Measurements from ENCODE around the gene CAMTA2. TPM values are rescaled to one million over a fixed set of nuclear protein-coding genes. Genes with fewer than 3 reads are reported as not detected.

The CAMTA2 gene
- total RNA-seq, 2 experiments from 2014 or later, result 58.2 to 62.7 TPM

DNA sequence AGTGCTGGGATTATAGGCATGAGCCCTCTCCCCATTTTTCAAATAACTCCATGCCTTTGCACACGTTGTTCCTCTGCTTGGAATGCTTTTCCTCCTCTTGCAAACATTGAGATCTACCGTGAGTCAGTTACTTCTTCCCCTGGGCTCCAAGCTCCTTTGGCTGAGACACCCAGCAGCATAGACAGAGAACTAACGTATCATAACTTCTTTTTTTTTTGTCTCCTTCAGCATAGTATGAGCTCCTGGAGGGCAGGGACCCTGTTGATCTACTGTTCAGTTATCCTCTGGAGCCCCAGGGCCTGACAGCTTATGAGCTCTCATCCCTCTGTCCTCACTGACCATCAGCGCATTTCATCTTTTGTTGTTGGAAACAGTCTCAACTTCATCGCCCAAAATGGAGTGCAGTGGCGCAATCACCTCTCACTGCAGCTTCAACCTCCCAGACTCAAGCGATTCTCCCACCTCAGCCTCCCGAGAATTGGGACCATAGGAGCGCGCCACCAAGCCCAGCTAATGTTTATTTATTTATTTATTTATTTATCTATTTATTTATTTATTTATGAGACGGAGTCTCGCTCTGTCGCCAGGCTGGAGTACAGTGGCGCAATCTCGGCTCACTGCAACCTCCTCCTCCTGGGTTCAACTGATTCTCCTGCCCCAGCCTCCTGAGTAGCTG is 22.0 kb downstream of the CAMTA2 start:
- no peaks in the 10 kb centered on the region for H3K27me3 Mint-ChIP-seq

DNA sequence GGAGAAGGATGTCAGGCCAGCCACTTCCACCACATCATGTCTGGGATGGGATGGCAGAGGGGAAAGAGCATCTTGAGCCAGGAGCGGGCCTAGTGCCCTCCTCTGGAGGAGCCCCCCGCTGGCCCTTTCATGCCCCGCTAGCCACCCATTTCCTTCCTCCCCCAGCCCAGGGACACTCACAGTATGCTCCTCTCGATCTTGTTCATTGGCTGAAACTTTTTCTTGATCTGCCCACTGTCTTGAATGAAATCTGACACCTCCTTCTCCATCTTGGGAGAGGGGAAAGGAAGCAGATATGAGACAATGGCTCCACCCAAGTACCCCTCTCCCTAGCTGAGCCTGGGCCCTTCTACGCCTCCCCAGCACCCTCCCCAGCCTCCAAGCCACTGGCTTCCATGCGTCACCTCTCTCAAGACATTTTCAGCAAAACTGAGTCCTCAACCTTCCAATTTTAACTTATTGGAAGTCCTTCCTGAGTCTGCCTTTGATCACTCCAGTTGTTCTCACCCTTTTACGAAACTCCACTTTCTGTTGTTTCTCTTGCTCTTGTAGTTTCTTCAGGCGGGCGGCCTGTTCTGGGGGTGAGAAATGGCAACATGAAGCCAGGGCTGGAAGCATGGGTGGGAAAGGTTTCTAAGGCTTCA is 27.1 kb downstream of the CAMTA2 start:
- H3K4me3 Mint-ChIP-seq, result no peak overlapping the region
- peaks cover 28% of the 10 kb centered on the region for H3K36me3 Mint-ChIP-seq (ENCODE audit: low read depth)
- POLR2A ChIA-PET, result no interaction called here

More for the DNA sequence above, 22.0 kb downstream of the CAMTA2 start:
- ChIA-PET CTCF (interaction anchor here (0.6 to 3.9 kb wide), 3 partner anchors 14 to 255 kb away, joined by 3 to 23 read pairs (median 8); partner anchors contain the start of gene ARRB2), POLR2A (interaction anchor here (4.0 kb wide), 1 partner anchor 19 kb away, joined by 44 read pairs; the partner anchor contains the start of gene PFN1)
- Mint-ChIP-seq H3K27ac (peak overlapping the region; percentile 47), H3K36me3 (ENCODE audit: low read depth) (peaks cover 15% of the 10 kb centered on the region), H3K9me3 (no peaks in the 10 kb centered on the region), H3K4me3 (peak overlapping the region; percentile 50), H3K4me1 (peaks cover 16% of the 10 kb centered on the region)
- no peak for DNase-seq

DNA sequence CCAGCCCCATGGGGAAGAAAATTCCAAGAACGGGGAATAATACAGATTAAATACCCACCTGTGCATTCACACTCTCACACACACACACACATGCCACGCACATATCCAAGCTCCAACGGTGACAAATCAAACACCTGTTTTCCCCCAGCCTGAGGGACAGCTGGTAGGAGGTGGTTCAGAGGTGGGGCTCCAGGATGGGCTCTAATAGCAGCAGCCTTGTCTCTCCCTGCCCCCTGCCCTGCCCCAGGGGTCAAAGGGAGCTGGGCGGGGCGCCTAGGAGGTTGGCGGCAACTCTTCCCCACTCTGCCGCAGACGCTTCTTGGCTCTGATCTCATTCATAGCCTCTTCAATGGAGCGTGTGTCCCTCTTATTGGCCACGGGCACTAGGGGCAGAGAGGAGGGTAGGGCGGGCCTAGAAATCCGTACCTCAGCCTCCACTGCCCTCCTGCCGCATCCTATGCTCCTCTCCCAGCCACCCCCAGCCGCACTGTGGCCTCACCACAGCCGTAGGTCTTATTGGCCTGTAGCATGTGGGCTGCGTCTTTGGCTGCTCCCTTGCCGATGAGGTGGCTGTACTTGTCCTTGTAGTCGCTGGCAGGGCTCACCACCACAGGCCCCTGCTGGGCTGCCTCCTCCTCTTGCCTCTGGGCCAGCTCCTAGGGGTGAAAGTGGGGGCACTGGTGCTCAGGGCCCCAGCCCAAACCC is 28.1 kb downstream of the CAMTA2 start:
- H3K27me3 Mint-ChIP-seq, result no peaks in the 10 kb centered on the region
- peaks cover 12% of the 10 kb centered on the region for H3K4me1 Mint-ChIP-seq
- ChIA-PET CTCF (interaction anchor here (0.5 kb wide), 1 partner anchor 535 kb away, joined by 3 read pairs; no protein-coding TSS in a partner anchor), POLR2A (no interaction called here)
- peaks cover 25% of the 10 kb centered on the region for H3K36me3 Mint-ChIP-seq (ENCODE audit: low read depth)
- no peak overlapping the region for H3K27ac Mint-ChIP-seq
- no peak overlapping the region for H3K4me3 Mint-ChIP-seq
- H3K9me3 Mint-ChIP-seq, result no peaks in the 10 kb centered on the region
- no peak for DNase-seq

More for the DNA sequence above, 27.1 kb downstream of the CAMTA2 start:
- CTCF ChIA-PET, result interaction anchor here (0.5 kb wide), 1 partner anchor 536 kb away, joined by 3 read pairs; no protein-coding TSS in a partner anchor
- Mint-ChIP-seq H3K27ac (no peak overlapping the region), H3K27me3 (no peaks in the 10 kb centered on the region), H3K9me3 (no peaks in the 10 kb centered on the region), H3K4me1 (peaks cover 15% of the 10 kb centered on the region)
- no peak for DNase-seq

DNA sequence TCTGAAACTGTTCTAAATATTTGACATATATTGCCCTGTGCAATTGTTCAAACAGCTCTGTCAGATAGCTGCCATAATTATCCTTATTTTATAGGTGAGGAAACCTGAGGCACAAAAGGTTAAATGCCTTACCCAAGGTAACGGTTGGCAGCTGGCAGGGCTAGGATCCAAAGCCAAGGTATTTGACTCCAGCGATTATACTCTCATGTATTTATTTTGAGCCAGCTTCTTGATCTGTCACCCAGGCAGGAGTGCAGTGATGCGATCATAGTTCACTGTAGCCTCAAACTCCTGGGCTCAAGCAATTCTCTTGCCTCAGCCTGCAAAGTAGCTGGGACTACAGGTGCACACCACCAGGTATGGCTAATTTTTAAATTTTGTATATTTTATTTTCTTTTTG is 29.4 kb downstream of the CAMTA2 start:
- H3K27ac Mint-ChIP-seq, result no peak overlapping the region
- H3K27me3 Mint-ChIP-seq, result no peaks in the 10 kb centered on the region
- no peak overlapping the region for H3K4me3 Mint-ChIP-seq

DNA sequence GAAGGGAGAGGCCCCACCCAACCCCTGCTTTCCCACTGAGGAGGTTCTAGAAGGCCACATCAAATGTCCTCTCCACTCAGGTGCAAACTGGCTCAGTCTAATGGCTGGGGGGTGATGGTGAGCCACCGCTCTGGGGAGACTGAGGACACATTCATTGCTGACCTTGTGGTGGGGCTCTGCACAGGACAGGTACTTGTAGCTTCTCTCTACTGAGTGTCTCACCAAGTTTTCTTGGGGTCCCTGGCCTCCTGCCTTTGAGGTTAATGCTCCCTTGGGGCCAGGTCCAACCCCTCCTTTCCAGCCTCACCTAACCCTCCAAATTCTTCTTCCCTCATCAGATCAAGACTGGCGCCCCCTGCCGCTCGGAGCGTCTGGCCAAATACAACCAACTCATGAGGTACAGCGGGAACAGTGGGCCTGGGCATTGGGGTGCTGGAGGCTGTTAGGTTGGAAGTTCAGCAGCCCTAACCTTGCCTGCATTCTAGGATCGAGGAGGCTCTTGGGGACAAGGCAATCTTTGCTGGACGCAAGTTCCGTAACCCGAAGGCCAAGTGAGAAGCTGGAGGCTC is 30.9 kb downstream of the CAMTA2 start:
- H3K4me3 Mint-ChIP-seq, result no peak overlapping the region
- H3K9me3 Mint-ChIP-seq, result no peaks in the 10 kb centered on the region
- no peaks in the 10 kb centered on the region for H3K27me3 Mint-ChIP-seq
- POLR2A ChIA-PET, result interaction anchor here (0.6 kb wide), 1 partner anchor 13 kb away, joined by 3 read pairs; no protein-coding TSS in a partner anchor
- peaks cover 26% of the 10 kb centered on the region for H3K36me3 Mint-ChIP-seq (ENCODE audit: low read depth)
- DNase-seq, result peak; percentile 54
- H3K4me1 Mint-ChIP-seq, result peaks cover 15% of the 10 kb centered on the region
- CTCF ChIA-PET, result interaction anchor here (0.9 to 1.1 kb wide), 3 partner anchors 9 to 34 kb away, joined by 3 to 5 read pairs (median 3); partner anchors contain the start of gene SPAG7
- H3K27ac Mint-ChIP-seq, result peak overlapping the region; percentile 12

More for the DNA sequence above, 29.4 kb downstream of the CAMTA2 start:
- peaks cover 23% of the 10 kb centered on the region for H3K36me3 Mint-ChIP-seq (ENCODE audit: low read depth)
- H3K9me3 Mint-ChIP-seq, result no peaks in the 10 kb centered on the region
- H3K4me1 Mint-ChIP-seq, result peaks cover 12% of the 10 kb centered on the region
- ChIA-PET CTCF (no interaction called here), POLR2A (no interaction called here)
- DNase-seq, result no peak

- POLR2A ChIA-PET, result no interaction called here
- peaks cover 30% of the 10 kb centered on the region for H3K4me1 Mint-ChIP-seq
- no peaks in the 10 kb centered on the region for H3K27me3 Mint-ChIP-seq
- no peak overlapping the region for H3K4me3 Mint-ChIP-seq
- no peaks in the 10 kb centered on the region for H3K9me3 Mint-ChIP-seq
- H3K27ac Mint-ChIP-seq, result no peak overlapping the region
- peaks cover 21% of the 10 kb centered on the region for H3K36me3 Mint-ChIP-seq (ENCODE audit: low read depth)
- DNase-seq, result no peak
- CTCF ChIA-PET, result interaction anchor here (0.6 kb wide), 1 partner anchor 25 kb away, joined by 3 read pairs; no protein-coding TSS in a partner anchor
Observed at GRCh38 chr17:4955091-4955490, 32.4 kb downstream of the CAMTA2 start.

DNA sequence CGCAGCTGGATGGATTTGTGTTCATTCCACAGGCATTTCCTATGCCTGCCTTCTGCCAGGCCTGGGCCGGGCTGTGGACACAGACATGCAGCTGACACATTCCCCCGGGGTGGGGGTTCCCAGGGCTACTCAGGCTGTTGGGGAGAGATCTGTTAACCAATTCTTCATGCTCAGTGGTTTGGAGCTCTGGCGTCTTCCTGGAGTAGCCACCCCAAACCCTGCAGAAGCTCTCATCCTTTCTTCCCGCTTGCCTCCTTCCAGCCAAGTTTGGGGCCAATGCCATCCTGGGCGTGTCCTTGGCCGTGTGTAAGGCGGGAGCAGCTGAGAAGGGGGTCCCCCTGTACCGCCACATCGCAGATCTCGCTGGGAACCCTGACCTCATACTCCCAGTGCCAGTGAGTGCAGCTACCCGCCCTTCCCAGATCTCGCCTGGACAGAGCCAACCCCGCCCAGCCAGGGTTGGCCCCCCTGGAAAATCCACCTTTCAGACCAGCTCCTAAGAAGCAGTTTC is 34.0 kb downstream of the CAMTA2 start:
- Mint-ChIP-seq H3K4me1 (peaks cover 30% of the 10 kb centered on the region), H3K27ac (no peak overlapping the region), H3K27me3 (no peaks in the 10 kb centered on the region), H3K9me3 (no peaks in the 10 kb centered on the region), H3K4me3 (no peak overlapping the region), H3K36me3 (ENCODE audit: low read depth) (peaks cover 11% of the 10 kb centered on the region)
- ChIA-PET POLR2A (no interaction called here), CTCF (interaction anchor here (0.6 to 1.8 kb wide), 6 partner anchors 8 to 150 kb away, joined by 3 to 7 read pairs (median 4); partner anchors contain the start of gene SPAG7)
- DNase-seq, result no peak

DNA sequence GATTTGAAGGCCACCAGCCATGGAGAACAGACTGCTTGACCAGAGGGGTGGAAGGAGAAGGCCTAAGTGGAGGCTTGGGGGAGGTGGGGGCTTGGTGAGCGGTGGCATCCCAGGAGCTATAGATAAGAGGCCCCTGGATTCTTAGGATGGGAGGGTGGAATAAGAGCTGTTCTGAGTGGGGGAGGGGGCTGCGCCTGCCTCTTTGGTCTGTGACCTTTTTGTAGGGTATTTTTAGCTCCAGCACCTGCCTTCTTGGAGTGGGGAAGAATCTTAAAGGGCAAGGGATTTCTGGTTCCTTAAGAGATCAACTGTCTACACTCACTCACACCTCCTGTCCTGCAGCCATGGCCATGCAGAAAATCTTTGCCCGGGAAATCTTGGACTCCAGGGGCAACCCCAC is 36.0 kb downstream of the CAMTA2 start:
- H3K9me3 Mint-ChIP-seq, result no peaks in the 10 kb centered on the region
- ChIA-PET CTCF (interaction anchor here (1.1 to 2.0 kb wide), 6 partner anchors 12 to 79 kb away, joined by 3 to 6 read pairs (median 4); partner anchors contain the start of gene SPAG7), POLR2A (interaction anchor here (1.2 kb wide), 1 partner anchor 16 kb away, joined by 8 read pairs; the partner anchor contains the start of gene SPAG7)
- no peak for DNase-seq
- peaks cover 17% of the 10 kb centered on the region for H3K36me3 Mint-ChIP-seq (ENCODE audit: low read depth)
- peaks cover 27% of the 10 kb centered on the region for H3K4me1 Mint-ChIP-seq
- no peaks in the 10 kb centered on the region for H3K27me3 Mint-ChIP-seq
- H3K27ac Mint-ChIP-seq, result peak overlapping the region; percentile 95
- peak overlapping the region; percentile 78 for H3K4me3 Mint-ChIP-seq

DNA sequence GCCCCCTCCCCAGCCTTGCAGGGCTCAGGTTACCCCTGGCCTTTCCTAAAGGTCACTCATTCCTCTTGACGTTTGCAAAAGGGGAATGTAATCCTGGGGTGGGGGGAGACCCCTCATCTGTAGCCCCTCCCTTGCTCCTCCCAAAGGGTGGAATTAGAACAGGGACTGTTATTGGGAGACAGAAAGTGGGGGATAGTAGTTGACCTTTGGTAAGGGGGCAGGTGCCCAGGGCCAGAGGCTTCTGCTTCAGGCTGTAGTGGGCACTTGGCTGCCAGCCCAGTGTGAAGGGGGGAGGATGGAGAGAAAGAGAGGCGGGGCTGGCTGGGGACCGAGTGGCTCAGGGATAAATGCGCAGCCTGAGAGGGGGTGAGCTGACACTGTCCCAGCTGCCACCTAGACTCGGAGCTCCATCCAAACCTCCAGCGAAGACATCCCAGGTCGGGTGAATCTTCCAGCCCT is 36.7 kb downstream of the CAMTA2 start, which contains the start of gene ENO3:
TSS of gene ENO3 (plus strand) at position 374 of the 459 bp plus-strand sequence. CDS start 711 bp downstream, outside the sequence.
- DNase-seq, result no peak
- H3K36me3 Mint-ChIP-seq (ENCODE audit: low read depth), result peaks cover 20% of the 10 kb centered on the region
- H3K4me1 Mint-ChIP-seq, result peaks cover 21% of the 10 kb centered on the region
- POLR2A ChIA-PET, result interaction anchor here (1.0 kb wide), 1 partner anchor 11 kb away, joined by 3 read pairs; the partner anchor contains the start of genes RNF167 and SLC25A11
- H3K27ac Mint-ChIP-seq, result peak within 1 kb of the TSS; percentile 95
- no peaks in the 10 kb centered on the region for H3K9me3 Mint-ChIP-seq
- H3K27me3 Mint-ChIP-seq, result no peaks in the 10 kb centered on the region
- H3K4me3 Mint-ChIP-seq, result peak within 1 kb of the TSS; percentile 78
- CTCF ChIA-PET, result interaction anchor here (1.2 to 2.0 kb wide), 6 partner anchors 13 to 80 kb away, joined by 3 to 6 read pairs (median 4); partner anchors contain the start of gene SPAG7

- Mint-ChIP-seq H3K4me1 (peaks cover 26% of the 10 kb centered on the region), H3K4me3 (peak overlapping the region; percentile 78), H3K36me3 (ENCODE audit: low read depth) (peaks cover 26% of the 10 kb centered on the region), H3K9me3 (no peaks in the 10 kb centered on the region), H3K27me3 (no peaks in the 10 kb centered on the region), H3K27ac (peak overlapping the region; percentile 95)
- CTCF ChIA-PET, result interaction anchor here (1.2 to 2.0 kb wide), 4 partner anchors 13 to 41 kb away, joined by 3 to 5 read pairs (median 4); partner anchors contain the start of gene SPAG7
- DNase-seq, result no peak
- POLR2A ChIA-PET, result interaction anchor here (1.0 kb wide), 1 partner anchor 10 kb away, joined by 3 read pairs; the partner anchor contains the start of genes RNF167 and SLC25A11
Observed at GRCh38 chr17:4950075-4950745, 37.3 kb downstream of the CAMTA2 start.

Measured in activated CD4-positive, alpha-beta T cell treated with anti-CD3 and anti-CD28 coated beads, Interleukin-2, amount 10 ng/mL, durations not matched to agents 7 days and 5 days (primary cell).